B cell (primary cell): ENCODE results near the gene ARFGAP2. TPM values are rescaled to one million over a fixed set of nuclear protein-coding genes. Genes with fewer than 3 reads are reported as not detected.

Experiments
- ATAC-seq: fragments of 200-7000 bp; cut with Tn5 transposase; one replicate; pipeline ENCODE4 v1.10.0; 2021; ENCODE audit warnings: low read depth, mild to moderate bottlenecking, moderate number of reproducible peaks, moderate library complexity
- CTCF ChIA-PET: fragments of 350-600 bp; sonication (Branson Sonifier 250); formaldehyde crosslinking; loops from one replicate; lab custom pipeline; 2021; ENCODE audit warnings: antibody characterized with exemption, inconsistent platforms; lab: Charles Lee
- POLR2A ChIA-PET: fragments of 350-600 bp; sonication (Branson Sonifier 250); formaldehyde crosslinking; loops from one replicate; lab custom pipeline; 2021; ENCODE audit warnings: antibody characterized with exemption; lab: Charles Lee
- DNase-seq: peaks from one replicate; pipeline ENCODE4 v3.0.0; 2013
- H2AFZ ChIP-seq: 2 replicates; pipeline ENCODE4 v1.6.1; 2012; ENCODE audit warnings: mild to moderate bottlenecking, low read depth, low read length; ENCODE audit not compliant: insufficient read depth, poor library complexity, severe bottlenecking
- H3K27ac ChIP-seq, 2 donors: 1 replicate in 1 of 2; 2 replicates in 1 of 2; pipeline ENCODE4 v1.5.1; 2012 to 2013; ENCODE audit warnings: low read length in 2 of 2, mild to moderate bottlenecking in 2 of 2, moderate library complexity in 1 of 2
- H3K27me3 ChIP-seq, 4 experiments: fragments of 200-600 bp in 1 of 4; sonication (generic) in 1 of 4; replicated peaks in 1 of 4; 1 replicate in 2 of 4; 2 replicates in 2 of 4; pipeline versions ENCODE4 v1.6.1 to v1.7.0; 2013 to 2016; ENCODE audit warnings: low read length in 3 of 4, mild to moderate bottlenecking in 2 of 4, mixed read lengths in 1 of 4, moderate library complexity in 1 of 4; ENCODE audit not compliant: insufficient read depth in 4 of 4, control insufficient read depth in 3 of 4; ENCODE audit errors: control extremely low read depth in 1 of 4
- H3K36me3 ChIP-seq, 2 experiments: replicated peaks in 1 of 2; 1 replicate in 1 of 2; 2 replicates in 1 of 2; pipeline versions ENCODE4 v1.6.1 to v1.7.1; 2013; ENCODE audit warnings: low read length in 1 of 2; ENCODE audit not compliant: insufficient read depth in 2 of 2, control insufficient read depth in 1 of 2; ENCODE audit errors: control extremely low read depth in 1 of 2, extremely low read depth in 1 of 2
- H3K4me1 ChIP-seq, 2 donors: fragments of 200-600 bp in 1 of 2; sonication (generic) in 1 of 2; 1 replicate in 1 of 2; 2 replicates in 1 of 2; pipeline versions ENCODE4 v1.5.1 to v1.6.1; 2013 to 2017; ENCODE audit warnings: low read length in 2 of 2; ENCODE audit not compliant: control insufficient read depth in 2 of 2, insufficient read depth in 2 of 2
- H3K4me2 ChIP-seq: replicated peaks from 2 replicates; pipeline ENCODE3; 2012; ENCODE audit warnings: mild to moderate bottlenecking, low read depth, low read length; ENCODE audit not compliant: poor library complexity, severe bottlenecking
- H3K4me3 ChIP-seq, 5 experiments: fragments of 200-600 bp in 1 of 5; sonication (generic) in 1 of 5; 1 replicate in 3 of 5; 2 replicates in 2 of 5; pipeline versions ENCODE4 v1.5.1 to v1.7.0; 2011 to 2016; ENCODE audit warnings: low read length in 4 of 5, mild to moderate bottlenecking in 4 of 5, low read depth in 2 of 5, control low read depth in 1 of 5, moderate library complexity in 1 of 5; ENCODE audit not compliant: insufficient read depth in 1 of 5; ENCODE audit errors: control extremely low read depth in 1 of 5, extremely low read depth in 1 of 5
- H3K79me2 ChIP-seq: fragments of 200-600 bp; sonication (generic); one replicate; pipeline ENCODE4 v1.6.0; 2016; ENCODE audit warnings: low read length; ENCODE audit not compliant: control insufficient read depth, insufficient read depth
- H3K9ac ChIP-seq: fragments of 200-600 bp; sonication (generic); 2 replicates; pipeline ENCODE4 v1.6.1; 2017; ENCODE audit warnings: mild to moderate bottlenecking, low read length, moderate library complexity
- H3K9me3 ChIP-seq, 3 donors: one replicate each; pipeline versions ENCODE4 v1.6.1 to v1.7.1; 2013; ENCODE audit warnings: low read length in 2 of 3; ENCODE audit not compliant: control insufficient read depth in 2 of 3, insufficient read depth in 1 of 3; ENCODE audit errors: control extremely low read depth in 1 of 3
- H4K20me1 ChIP-seq: 2 replicates; pipeline ENCODE4 v1.6.0; 2012; ENCODE audit warnings: mild to moderate bottlenecking, low read length; ENCODE audit not compliant: insufficient read depth, control insufficient read depth, poor library complexity, severe bottlenecking
- H3K27ac Mint-ChIP-seq: one replicate; pipeline ENCODE4 v1.8.0; 2021; ENCODE audit warnings: mixed read lengths
- H3K27me3 Mint-ChIP-seq: one replicate; pipeline ENCODE4 v1.8.0; 2021; ENCODE audit warnings: mixed read lengths
- H3K4me1 Mint-ChIP-seq: one replicate; pipeline ENCODE4 v1.8.0; 2021; ENCODE audit warnings: mixed read lengths
- H3K4me3 Mint-ChIP-seq: one replicate; pipeline ENCODE4 v1.8.0; 2021; ENCODE audit warnings: mixed read lengths
- H3K9me3 Mint-ChIP-seq: one replicate; pipeline ENCODE4 v1.8.0; 2022; ENCODE audit warnings: mixed read lengths; ENCODE audit not compliant: insufficient read depth
- EZH2 ChIP-seq: IDR thresholded peaks from 2 replicates; pipeline ENCODE4 v1.6.1; 2012; ENCODE audit warnings: borderline replicate concordance, low read depth, mild to moderate bottlenecking, moderate library complexity, low read length; ENCODE audit not compliant: insufficient read depth, poor library complexity, severe bottlenecking
- WGBS: methylation state at CpG from one replicate; pipeline ENCODE4 v1.1.5; 2013; ENCODE audit warnings: missing lambda C conversion rate; ENCODE audit not compliant: insufficient coverage; 5-methylcytosine and 5-hydroxymethylcytosine counted together
- intact Hi-C: fragments of 100-400 bp; cut with micrococcal nuclease; formaldehyde crosslinking; loops from one replicate; pipeline ENCODE4 v1.10.0; 2022
- polyA plus RNA-seq: library from polyadenylated mRNA; depleted of rRNA; stranded (reverse); fragments of >200 nt; gene quantifications from 2 replicates; pipeline ENCODE4 v1.2.3, GENCODE V29; 2012
- total RNA-seq, 2 donors: library from RNA; stranded (reverse); fragments of 120-200 nt in 1 of 2; gene quantifications; 1 replicate in 1 of 2; 2 replicates in 1 of 2; pipeline versions ENCODE4 v1.2.3 to v1.2.4, GENCODE V29; 2013 to 2022
- TF ChIP-seq, protein P1 (sequence below): fragments of 200-600 bp; IDR thresholded peaks from one replicate; pipeline ENCODE4 v1.8.0; 2022; ENCODE audit warnings: antibody characterized with exemption, mild to moderate bottlenecking

ARFGAP2 gene
- total and polyA plus RNA-seq, 2 donors (not counting 1 experiment from before 2014, with no cell fraction given) = 141 to 200 TPM

DNA sequence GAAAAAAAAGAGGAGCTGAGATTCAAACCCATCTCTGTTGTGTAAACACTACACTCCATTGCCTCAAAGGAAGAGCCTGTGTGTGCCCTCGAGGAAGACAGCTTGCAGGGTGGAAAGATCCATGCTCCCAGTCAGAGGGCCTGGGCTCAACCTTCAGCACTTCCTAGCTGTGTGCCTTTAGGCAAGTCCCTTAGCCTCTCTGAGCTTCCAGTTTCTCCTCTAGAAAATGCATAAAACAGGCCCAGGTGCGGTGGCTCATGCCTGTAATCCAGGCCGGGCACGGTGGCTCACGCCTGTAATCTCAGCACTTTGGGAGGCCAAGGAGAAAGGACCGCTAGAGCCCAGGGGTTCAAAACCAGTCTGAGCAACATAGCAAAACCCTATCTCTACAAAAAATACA is 4.6 kb upstream of the ARFGAP2 start:
- Histone ChIP-seq H3K4me3 (no peak overlapping the region), H3K36me3 (no peaks in the 10 kb centered on the region), H3K9ac (no peak overlapping the region), H3K27ac (no peak overlapping the region), H3K79me2 (peaks cover 9% of the 10 kb centered on the region), H3K9me3 (peaks cover 0 to 8% (median 0%) of the 10 kb centered on the region in 3 donors), H2AFZ (no peak overlapping the region), H4K20me1 (no peaks in the 10 kb centered on the region), H3K27me3 (peaks cover 0 to 27% (median 7%) of the 10 kb centered on the region in 4 experiments), H3K4me1 (peaks cover 18 to 22% of the 10 kb centered on the region in 2 donors), H3K4me2 (no peak overlapping the region)
- peaks cover 10% of the 10 kb centered on the region for H3K27me3 Mint-ChIP-seq
- ATAC-seq (no peak), DNase-seq (no peak)
- no peak overlapping the region for H3K4me3 Mint-ChIP-seq
- CTCF ChIA-PET = interaction anchor here (1.0 to 2.2 kb wide), 4 partner anchors 10 to 273 kb away, joined by 3 to 7 read pairs (median 4); no protein-coding TSS in a partner anchor
- TF ChIP-seq EZH2 = no peak
- TF ChIP-seq, protein P1, sequence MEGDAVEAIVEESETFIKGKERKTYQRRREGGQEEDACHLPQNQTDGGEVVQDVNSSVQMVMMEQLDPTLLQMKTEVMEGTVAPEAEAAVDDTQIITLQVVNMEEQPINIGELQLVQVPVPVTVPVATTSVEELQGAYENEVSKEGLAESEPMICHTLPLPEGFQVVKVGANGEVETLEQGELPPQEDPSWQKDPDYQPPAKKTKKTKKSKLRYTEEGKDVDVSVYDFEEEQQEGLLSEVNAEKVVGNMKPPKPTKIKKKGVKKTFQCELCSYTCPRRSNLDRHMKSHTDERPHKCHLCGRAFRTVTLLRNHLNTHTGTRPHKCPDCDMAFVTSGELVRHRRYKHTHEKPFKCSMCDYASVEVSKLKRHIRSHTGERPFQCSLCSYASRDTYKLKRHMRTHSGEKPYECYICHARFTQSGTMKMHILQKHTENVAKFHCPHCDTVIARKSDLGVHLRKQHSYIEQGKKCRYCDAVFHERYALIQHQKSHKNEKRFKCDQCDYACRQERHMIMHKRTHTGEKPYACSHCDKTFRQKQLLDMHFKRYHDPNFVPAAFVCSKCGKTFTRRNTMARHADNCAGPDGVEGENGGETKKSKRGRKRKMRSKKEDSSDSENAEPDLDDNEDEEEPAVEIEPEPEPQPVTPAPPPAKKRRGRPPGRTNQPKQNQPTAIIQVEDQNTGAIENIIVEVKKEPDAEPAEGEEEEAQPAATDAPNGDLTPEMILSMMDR = no peak
- POLR2A ChIA-PET = interaction anchor here (0.6 kb wide), 1 partner anchor 12 kb away, joined by 3 read pairs; no protein-coding TSS in a partner anchor
- WGBS = 95% methylated on average over 5 of the region's 6 CpGs
- H3K27ac Mint-ChIP-seq = no peak overlapping the region
- peaks cover 16% of the 10 kb centered on the region for H3K4me1 Mint-ChIP-seq
- no peaks in the 10 kb centered on the region for H3K9me3 Mint-ChIP-seq
- intact Hi-C loops = no loop called here

DNA sequence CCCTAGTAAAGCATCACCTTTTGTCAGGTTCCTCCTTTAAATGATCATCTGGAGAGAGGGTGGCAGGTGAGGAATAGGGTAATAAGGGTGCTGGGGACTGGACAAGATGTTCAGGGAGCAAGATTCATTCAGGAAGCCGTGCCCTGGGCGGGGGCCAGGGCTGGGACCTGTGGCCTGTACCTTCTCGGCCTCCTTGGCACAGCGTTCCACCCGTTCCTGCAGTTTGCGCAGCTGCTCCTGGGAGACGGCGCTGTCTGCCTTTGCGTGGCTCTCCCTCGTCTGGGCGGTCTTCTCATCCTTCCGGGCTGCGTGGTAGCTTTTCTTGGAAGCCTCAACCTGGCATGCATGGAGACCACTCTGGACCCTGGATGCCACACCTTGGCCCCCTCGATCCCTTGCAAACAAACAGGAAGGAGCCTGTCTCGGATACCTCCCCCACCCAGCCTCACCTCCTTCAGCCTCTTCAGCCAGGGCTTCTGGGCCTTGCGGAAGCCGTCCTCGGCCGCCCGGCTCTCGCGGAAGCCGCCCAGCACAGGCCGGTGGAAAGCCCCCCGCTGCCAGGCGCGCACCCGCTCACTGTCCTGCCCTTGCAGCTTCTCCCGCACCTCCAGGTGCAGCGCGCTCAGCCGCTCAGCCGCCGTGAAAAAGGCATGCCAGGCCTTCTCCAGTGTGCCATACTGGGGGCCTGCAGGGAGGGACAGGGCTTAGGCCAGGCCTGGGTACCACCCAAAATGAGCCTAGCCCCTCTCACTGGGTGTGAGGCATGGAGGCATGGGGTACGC is 3.5 kb upstream of the ARFGAP2 start:
- no peak overlapping the region for H3K9ac ChIP-seq
- ATAC-seq (no peak), DNase-seq (peak; percentile 7)
- H3K36me3 ChIP-seq = peaks cover 0 to 5% of the 10 kb centered on the region in 2 experiments
- peaks cover 0 to 5% (median 0%) of the 10 kb centered on the region in 3 donors for H3K9me3 ChIP-seq
- no peak overlapping the region for H3K4me3 Mint-ChIP-seq
- peaks cover 20% of the 10 kb centered on the region for H3K79me2 ChIP-seq
- TF ChIP-seq, protein P1 = no peak
- no peak for TF ChIP-seq EZH2
- H2AFZ ChIP-seq = no peak overlapping the region
- H3K27me3 Mint-ChIP-seq = peaks cover 10% of the 10 kb centered on the region
- H3K27me3 ChIP-seq = peaks cover 0 to 20% (median 6%) of the 10 kb centered on the region in 4 experiments
- peaks cover 21 to 26% of the 10 kb centered on the region in 2 donors for H3K4me1 ChIP-seq
- H3K9me3 Mint-ChIP-seq = no peaks in the 10 kb centered on the region
- intact Hi-C loops = no loop called here
- H3K27ac ChIP-seq = no peak overlapping the region
- no peak overlapping the region for H3K27ac Mint-ChIP-seq
- ChIA-PET POLR2A (interaction anchor here (0.6 to 1.0 kb wide), 3 partner anchors 92 to 338 kb away, joined by 3 read pairs; no protein-coding TSS in a partner anchor), CTCF (interaction anchor here (0.9 to 5.0 kb wide), 10 partner anchors 9 to 274 kb away, joined by 3 to 37 read pairs (median 5); partner anchors contain the start of genes ACP2 and DDB2)
- WGBS = 94% methylated on average over 31 of the region's 35 CpGs
- peaks cover 24% of the 10 kb centered on the region for H3K4me1 Mint-ChIP-seq
- peaks cover 8% of the 10 kb centered on the region for H4K20me1 ChIP-seq
- H3K4me2 ChIP-seq = no peak overlapping the region
- H3K4me3 ChIP-seq = no peak overlapping the region
